ENCODE data around the gene WDR93. TPM values are rescaled to one million over a fixed set of nuclear protein-coding genes. Genes with fewer than 3 reads are reported as not detected.

WDR93 gene
- total and polyA plus RNA-seq, 2 of the 4 experiments (the other 2 are of a cell fraction): not detected

GRCh38 chr15:89671687-89672086 is 18.9 kb upstream of the WDR93 start:
- no peak overlapping the region for H2BK20ac ChIP-seq (ENCODE audit: low read depth, low read length)
- no peaks in the 10 kb centered on the region for H3K27me3 ChIP-seq (ENCODE audit: control insufficient read depth, insufficient read depth, low read length)
- WGBS, 2 experiments (ENCODE audit: extremely low coverage in 2 of 2, insufficient read length in 1 of 2): 83% methylated on average over 2 of the region's 4 CpGs; no CpG with 5 or more reads in 1 of the 2 experiments
- ChIA-PET POLR2A (ENCODE audit: unreplicated experiment) (no interaction called here), CTCF (no interaction called here)
- no peak overlapping the region for H4K8ac ChIP-seq (ENCODE audit: low read depth in 2 of 2, low read length in 2 of 2)
- no peak overlapping the region for H3K14ac ChIP-seq (replicated peaks; ENCODE audit: low read depth, low read length)
- H2AFZ ChIP-seq (replicated peaks; ENCODE audit: low read length, poor library complexity): no peak overlapping the region
- no peak overlapping the region for H4K91ac ChIP-seq (ENCODE audit: insufficient read depth, low read depth, low read length)
- H3K4me3 ChIP-seq (ENCODE audit: insufficient read depth, low read depth, low read length): no peak overlapping the region
- no peaks in the 10 kb centered on the region for H3K36me3 ChIP-seq (ENCODE audit: control insufficient read depth, insufficient read depth, low read length)
- H3K9me1 ChIP-seq (ENCODE audit: insufficient read depth, low read length): 0 out of 2 replicates have a peak, but pooled peaks cover 2% of the 10 kb centered on the region
- in situ Hi-C loops (cut with MboI; ENCODE audit: low sequenced_read_pairs): no loop called here
- H3K18ac ChIP-seq (ENCODE audit: low read depth, low read length): no peak overlapping the region
- no peak for TF ChIP-seq MAZ (IDR thresholded peaks at IDR 0.05; ENCODE audit: borderline replicate concordance, low read depth, low read length)
- no peak for TF ChIP-seq RCOR1 (IDR thresholded peaks at IDR 0.05; ENCODE audit: insufficient replicate concordance, low read length)
- no peak for TF ChIP-seq MAFK (IDR thresholded peaks at IDR 0.05; ENCODE audit: low read depth, low read length)
- TF ChIP-seq RAD21 (IDR thresholded peaks at IDR 0.05; ENCODE audit: low read length): no peak
- no peak for TF ChIP-seq BHLHE40 (IDR thresholded peaks at IDR 0.05; ENCODE audit: low read depth, low read length)
- TF ChIP-seq RFX5 (IDR thresholded peaks at IDR 0.05; ENCODE audit: low read depth, low read length): no peak
- no peak for TF ChIP-seq NFE2L2 (IDR thresholded peaks at IDR 0.05; ENCODE audit: low read depth, low read length)
- TF ChIP-seq FOS (IDR thresholded peaks at IDR 0.05; ENCODE audit: low read depth, low read length): no peak
- no peak for TF ChIP-seq POLR2A (IDR thresholded peaks at IDR 0.05; ENCODE audit: low read depth, low read length)
- no peak for TF ChIP-seq CTCF (conservative IDR thresholded peaks at IDR 0.05; ENCODE audit: low read depth, low read length)
- no peak for TF ChIP-seq SMC3 (IDR thresholded peaks at IDR 0.05; ENCODE audit: low read depth, low read length)
- TF ChIP-seq MXI1 (IDR thresholded peaks at IDR 0.05; ENCODE audit: borderline replicate concordance, low read depth, low read length): no peak
- TF ChIP-seq CHD1 (IDR thresholded peaks at IDR 0.05; ENCODE audit: low read depth, low read length): no peak
- TF ChIP-seq USF2 (IDR thresholded peaks at IDR 0.05; ENCODE audit: low read depth, low read length): no peak
- no peak for TF ChIP-seq ELK1 (IDR thresholded peaks at IDR 0.05; ENCODE audit: borderline replicate concordance, low read depth, low read length)
- no peak for TF ChIP-seq CEBPB (IDR thresholded peaks at IDR 0.05; ENCODE audit: low read depth, low read length)
- no peak overlapping the region for H3K4ac ChIP-seq (ENCODE audit: low read depth, low read length)
- no peak overlapping the region for H2BK120ac ChIP-seq (ENCODE audit: low read depth, low read length)
- no peaks in the 10 kb centered on the region for H4K20me1 ChIP-seq (ENCODE audit: insufficient read depth, low read length)
- H2AK5ac ChIP-seq (ENCODE audit: low read depth, low read length): no peak overlapping the region
- no peak overlapping the region for H3K4me2 ChIP-seq (ENCODE audit: low read depth, low read length)
- no peak overlapping the region for H4K5ac ChIP-seq (ENCODE audit: low read depth, low read length)
- H2BK15ac ChIP-seq (ENCODE audit: low read depth, low read length): no peak overlapping the region
- H3K4me1 ChIP-seq (ENCODE audit: control insufficient read depth, insufficient read depth, low read length): no peaks in the 10 kb centered on the region
- no peaks in the 10 kb centered on the region for H3K9me3 ChIP-seq (ENCODE audit: control insufficient read depth, insufficient read depth, low read length)
- no peak overlapping the region for H3K23ac ChIP-seq (ENCODE audit: low read depth, low read length)
- no peaks in the 10 kb centered on the region for H3K79me1 ChIP-seq (ENCODE audit: low read depth in 1 of 2, low read length in 2 of 2)
- dilution Hi-C loops (cut with HindIII; ENCODE audit: low sequenced_read_pairs, unreplicated experiment): no loop called here
- no peak overlapping the region for H3K9ac ChIP-seq (ENCODE audit: low read depth, low read length)
- no peak for ATAC-seq (ENCODE audit: low read depth)
- intact Hi-C loops (cut with micrococcal nuclease): no loop called here
- no peak overlapping the region for H2BK5ac ChIP-seq (ENCODE audit: low read depth, low read length, poor library complexity, severe bottlenecking)
- no peak overlapping the region for H3K56ac ChIP-seq (ENCODE audit: extremely low read depth, insufficient read depth, low read length)
- no peak overlapping the region for H3K27ac ChIP-seq (ENCODE audit: insufficient read depth, low read length)
- no TSS peak for BruUV-seq (replicated peaks)
- no peak for DNase-seq
- no peak overlapping the region for H2AK9ac ChIP-seq (replicated peaks; ENCODE audit: low read depth, low read length, poor library complexity)

Data from IMR-90 (cell line).